Stimulated activated CD8-positive, alpha-beta memory T cell treated with anti-CD3 and anti-CD28 coated beads, Interleukin-7, amount 100 ng/mL, for 4 hours (primary cell): ENCODE data around the gene CSNK2A1.
"Not testable (repeated sequence)": the region's sequence is repeated elsewhere in the genome, so short reads cannot be mapped to it uniquely, and the experiment has no call there.

Source experiments
- DNase-seq, 2 donors: peaks; one replicate each; pipeline ENCODE4 v3.0.0-alpha.2; 2020; ENCODE audit warnings: low read depth in 2 of 2

The CSNK2A1 gene

DNA sequence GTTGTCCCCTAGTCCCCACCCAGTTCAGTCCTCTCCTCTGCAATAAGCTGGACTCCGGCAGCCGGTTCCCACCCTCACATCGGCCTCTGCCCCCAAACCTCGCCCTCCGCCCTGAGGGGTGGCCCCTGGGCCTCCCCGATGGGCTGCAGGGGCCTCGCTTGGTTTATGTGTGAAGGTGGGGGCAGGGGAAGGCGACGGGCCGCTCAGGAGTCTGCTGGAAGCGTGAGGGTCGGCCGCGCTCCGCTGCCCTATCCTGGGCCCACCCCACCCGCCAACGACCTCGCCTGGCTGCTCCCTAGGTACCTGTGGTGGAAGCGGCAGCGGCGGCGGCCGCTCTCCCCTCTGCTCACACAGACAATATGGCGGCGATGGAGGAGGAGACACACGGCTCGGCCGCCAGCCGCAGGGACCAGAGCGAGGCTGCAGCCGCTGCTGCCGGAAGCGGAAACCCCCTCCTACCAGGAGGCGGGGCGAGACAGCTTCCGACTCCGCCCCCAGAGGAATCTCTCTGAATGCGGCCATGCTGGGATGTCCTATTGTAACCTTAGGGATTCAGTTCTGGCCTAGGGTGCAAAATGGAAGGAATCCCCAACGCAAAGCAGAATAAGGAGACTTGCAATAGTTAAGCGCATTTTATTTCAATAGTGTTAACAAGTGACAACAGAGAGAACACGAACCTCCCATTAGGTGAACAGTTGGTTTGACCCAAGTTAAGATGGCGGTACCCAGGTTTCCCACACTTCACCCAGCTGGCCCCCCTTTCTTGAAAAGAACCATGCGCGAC lies at the start of gene CSNK2A1:
CSNK2A1 (minus strand) TSS at position 422 of the 784 bp plus-strand sequence. CDS start 35,239 bp downstream, outside the sequence.
- DNase-seq = peak; percentile 89 to 94

DNA sequence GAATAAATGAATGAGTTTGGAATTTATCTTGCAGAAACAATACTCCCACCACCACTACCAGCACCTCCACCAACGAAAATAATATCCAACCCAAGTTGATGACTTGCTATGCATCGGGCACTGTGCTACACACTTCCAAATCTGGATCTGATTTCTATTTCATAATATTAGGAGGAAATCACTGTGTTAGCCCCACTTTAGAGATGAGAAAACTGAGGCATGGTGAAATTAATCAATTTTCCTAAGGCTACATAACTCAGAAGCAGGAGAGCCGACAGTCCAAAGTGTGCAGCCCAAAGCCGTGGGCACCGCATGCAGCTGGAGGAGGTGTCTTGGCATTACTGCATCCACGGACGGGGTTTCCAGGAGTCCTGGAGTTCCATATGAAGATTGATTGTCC lies 48.9 kb upstream of the CSNK2A1 start:
- DNase-seq = no peak

- DNase-seq = no peak
Measured at GRCh38 chr20:591941-592340, 48.4 kb upstream of the CSNK2A1 start.

- DNase-seq = no peak
Measured at GRCh38 chr20:588932-589672, 45.5 kb upstream of the CSNK2A1 start.

DNA sequence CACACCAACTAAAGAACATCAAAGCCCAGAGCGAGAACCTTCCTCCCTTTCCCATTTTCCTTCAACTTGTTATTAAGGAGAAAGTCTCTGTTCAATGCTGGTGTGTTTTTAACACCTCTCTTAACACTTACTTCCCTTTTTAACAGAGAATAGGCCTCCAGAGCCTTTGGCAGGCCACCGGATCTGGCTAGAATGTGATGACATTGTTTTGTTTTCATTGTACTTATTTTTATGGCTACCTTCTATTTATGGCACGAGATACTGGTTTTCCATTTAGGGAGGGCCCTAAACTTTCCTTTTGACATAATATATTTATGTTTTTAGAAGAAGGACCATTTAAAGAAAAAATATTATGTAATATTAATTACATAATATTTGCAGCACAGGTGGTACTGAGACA lies 44.9 kb upstream of the CSNK2A1 start:
- DNase-seq = no peak

DNA sequence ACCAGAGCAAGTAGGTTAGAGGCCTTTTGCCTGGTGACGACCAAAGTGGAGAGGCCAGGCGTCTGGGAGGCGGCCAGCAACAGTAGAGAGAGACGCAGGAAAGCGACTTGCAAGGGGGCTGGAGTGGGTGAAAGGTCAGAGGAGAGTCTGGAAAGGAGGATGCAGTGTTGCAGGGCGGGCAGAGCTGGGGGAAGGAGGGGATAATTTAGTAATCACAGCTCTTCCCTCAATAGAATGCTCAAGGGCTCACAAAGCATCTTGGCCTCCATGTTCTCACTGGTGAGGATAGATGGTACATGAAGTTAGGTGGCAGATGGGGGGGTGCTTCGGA lies 41.3 kb upstream of the CSNK2A1 start:
- DNase-seq = no peak

- no peak for DNase-seq
Measured at GRCh38 chr20:584161-584970, 40.8 kb upstream of the CSNK2A1 start.

DNA sequence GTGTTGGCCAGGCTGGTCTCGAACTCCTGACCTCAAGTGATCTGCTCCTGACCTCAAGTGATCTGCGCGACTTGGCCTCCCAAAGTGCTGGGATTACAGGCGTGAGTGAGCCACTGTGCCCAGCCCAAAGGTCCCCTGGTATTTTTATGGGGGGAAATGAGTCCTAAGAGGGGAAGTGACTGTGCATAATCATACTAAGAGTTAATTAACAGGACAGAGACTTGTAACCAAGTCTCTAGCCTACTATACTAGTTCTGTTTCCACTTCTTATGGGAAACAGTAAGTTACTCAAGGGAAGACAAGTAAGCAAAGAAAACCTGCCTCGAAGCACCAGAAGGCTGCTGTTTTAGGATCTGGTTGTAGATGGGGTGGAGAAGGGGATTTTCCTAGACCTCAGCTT lies 38.6 kb upstream of the CSNK2A1 start:
- no peak for DNase-seq

GRCh38 chr20:578940-579690 lies 35.5 kb upstream of the CSNK2A1 start:
- not testable (repeated sequence) for DNase-seq

DNA sequence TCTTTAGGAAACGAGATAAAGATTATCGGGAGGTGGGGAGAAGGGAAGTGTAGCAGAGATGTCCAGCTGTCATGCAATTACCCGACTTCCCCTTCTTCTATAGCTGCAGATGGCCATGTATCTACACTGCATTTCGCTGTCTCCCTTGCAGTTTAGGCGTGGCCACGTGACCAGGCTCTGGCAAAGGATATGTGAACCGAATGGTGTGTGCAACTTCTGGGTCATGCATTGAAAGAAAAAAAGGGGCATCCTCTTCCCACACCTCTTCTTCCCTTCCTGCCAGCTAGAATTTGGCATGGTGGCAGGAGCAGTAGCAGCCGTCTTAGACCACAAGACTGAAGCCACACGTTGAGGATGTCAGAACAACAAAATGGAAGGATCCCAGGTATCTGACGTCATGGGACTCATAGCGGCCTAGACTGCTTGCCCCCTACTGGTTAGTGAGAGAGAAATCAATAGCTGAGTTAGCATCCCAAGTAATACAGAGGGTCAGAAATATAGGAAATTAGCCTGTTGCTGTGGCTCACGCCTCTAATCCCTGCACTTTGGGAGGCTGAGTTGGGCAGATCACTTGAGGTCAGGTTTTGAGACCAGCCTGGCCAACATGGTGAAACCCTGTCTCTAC lies 33.7 kb upstream of the CSNK2A1 start:
- DNase-seq = no peak

DNA sequence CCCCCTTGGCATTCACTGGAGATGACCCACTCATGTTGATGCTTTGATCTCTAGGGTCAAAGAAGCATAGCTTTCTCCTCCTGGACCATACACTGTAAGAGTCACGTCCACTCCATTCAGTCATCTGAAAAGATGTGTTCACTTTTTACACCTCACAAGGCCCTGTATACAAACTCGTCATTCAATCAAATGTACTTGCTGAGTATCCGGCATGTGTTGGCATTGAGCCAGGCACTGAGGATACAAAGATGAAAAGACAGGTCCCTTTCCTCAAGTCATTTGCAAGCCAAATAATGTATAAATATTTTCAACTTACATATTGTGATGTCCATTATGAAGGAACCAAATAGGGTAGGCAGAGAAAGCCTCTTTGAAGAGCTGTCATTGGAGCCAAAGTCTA lies 32.6 kb upstream of the CSNK2A1 start:
- no peak for DNase-seq

- DNase-seq = no peak
Measured at GRCh38 chr20:575230-575629, 31.6 kb upstream of the CSNK2A1 start.

GRCh38 chr20:574297-574942 lies 30.8 kb upstream of the CSNK2A1 start:
- no peak for DNase-seq

- no peak for DNase-seq
Measured at GRCh38 chr20:573414-574296, 30.1 kb upstream of the CSNK2A1 start.

DNA sequence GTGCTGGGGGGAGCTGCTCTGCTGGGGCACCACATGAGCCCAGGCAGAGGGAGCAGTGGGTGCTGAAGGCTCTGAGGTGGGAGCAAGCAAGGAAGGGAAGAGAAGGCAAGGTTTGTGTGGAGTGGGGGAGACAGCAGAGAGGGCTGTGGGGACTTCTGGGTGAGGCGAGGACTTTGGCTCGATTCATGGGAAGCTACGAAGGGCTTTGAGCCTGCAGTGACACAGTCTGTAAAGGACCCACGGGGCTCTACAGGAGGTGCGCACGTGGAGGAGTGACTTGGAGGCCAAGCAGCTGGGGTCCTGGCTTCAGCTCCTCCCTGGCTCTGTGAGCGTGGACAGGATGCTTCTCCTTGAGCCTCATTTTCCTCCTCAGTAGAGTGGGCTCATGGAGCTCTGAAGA lies 29.1 kb upstream of the CSNK2A1 start:
- no peak for DNase-seq

- DNase-seq = no peak
Measured at GRCh38 chr20:571754-572441, 28.3 kb upstream of the CSNK2A1 start.

DNA sequence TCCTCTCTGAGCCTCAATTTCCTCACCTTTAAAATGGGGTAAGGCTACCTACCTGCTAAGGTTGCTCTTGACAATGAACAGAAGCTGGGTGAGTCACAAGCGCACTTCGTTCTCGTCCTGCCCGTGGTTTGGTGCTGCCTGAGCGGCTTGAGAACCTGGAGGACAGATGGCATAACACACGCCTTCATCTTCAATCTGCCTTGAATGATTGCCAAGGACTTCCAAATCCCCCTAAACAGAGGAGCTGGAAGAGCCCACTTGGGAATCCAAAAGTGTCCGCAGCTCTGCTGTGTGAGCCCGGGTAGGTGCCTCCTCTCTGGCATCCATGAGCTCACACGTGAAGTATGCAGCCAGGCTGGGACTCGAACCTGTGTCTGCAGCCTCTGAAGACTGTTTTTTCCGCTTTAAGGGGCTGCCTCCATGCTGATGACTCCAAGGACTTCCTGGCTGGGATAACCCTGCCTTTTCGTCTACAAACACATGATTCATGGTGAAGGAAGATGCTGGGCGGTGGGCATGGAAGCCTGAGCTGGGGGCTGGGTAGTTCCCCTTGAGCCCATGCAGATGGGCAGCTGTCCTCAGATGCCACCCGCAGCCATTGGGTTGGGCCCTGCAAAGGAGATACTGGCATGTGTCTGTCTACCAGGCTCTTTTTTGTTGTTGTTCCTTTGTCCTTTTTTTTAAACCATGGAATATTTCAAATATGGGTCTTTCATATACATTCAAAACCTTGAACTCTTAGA lies 25.3 kb upstream of the CSNK2A1 start:
- no peak for DNase-seq

DNA sequence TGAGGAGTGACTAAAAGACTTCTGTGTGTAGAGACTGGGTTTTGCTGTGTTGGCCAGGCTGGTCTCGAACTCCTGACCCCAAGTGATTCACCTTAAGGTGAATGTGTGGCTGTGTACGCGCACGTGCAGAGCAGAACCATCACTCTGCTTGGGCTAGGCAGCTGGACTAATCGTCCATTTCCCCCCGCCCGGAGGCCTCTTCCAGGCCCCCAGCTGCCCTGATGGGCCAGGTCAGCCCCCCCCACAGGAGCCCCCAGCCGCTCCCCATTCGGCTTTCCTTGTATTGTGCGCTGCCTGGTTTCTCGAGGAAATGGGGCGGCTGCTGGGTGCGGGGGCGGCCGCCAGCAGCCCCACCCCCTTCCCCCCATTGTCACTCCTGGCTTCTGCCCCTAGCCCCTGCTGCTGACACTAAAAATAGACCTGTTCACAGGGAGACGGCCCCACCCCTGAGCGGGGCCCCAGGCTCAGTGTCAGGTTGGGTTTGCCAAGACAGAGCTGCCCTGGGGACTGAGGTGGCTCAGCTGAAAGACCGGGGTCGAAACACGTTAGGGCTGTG lies 24.6 kb upstream of the CSNK2A1 start:
- no peak for DNase-seq
